ENCODE results near the gene ADCY4.

Gene ADCY4

GRCh38 chr14:24322672-24323071 lies 12.2 kb downstream of the ADCY4 start:
- TF ChIP-seq, protein P1, sequence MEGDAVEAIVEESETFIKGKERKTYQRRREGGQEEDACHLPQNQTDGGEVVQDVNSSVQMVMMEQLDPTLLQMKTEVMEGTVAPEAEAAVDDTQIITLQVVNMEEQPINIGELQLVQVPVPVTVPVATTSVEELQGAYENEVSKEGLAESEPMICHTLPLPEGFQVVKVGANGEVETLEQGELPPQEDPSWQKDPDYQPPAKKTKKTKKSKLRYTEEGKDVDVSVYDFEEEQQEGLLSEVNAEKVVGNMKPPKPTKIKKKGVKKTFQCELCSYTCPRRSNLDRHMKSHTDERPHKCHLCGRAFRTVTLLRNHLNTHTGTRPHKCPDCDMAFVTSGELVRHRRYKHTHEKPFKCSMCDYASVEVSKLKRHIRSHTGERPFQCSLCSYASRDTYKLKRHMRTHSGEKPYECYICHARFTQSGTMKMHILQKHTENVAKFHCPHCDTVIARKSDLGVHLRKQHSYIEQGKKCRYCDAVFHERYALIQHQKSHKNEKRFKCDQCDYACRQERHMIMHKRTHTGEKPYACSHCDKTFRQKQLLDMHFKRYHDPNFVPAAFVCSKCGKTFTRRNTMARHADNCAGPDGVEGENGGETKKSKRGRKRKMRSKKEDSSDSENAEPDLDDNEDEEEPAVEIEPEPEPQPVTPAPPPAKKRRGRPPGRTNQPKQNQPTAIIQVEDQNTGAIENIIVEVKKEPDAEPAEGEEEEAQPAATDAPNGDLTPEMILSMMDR (IDR thresholded peaks at IDR 0.05; ENCODE audit: low read depth, low read length) = no peak
- Histone ChIP-seq H3K27me3 (ENCODE audit: insufficient read depth, low read depth, severe bottlenecking) (no peaks in the 10 kb centered on the region), H3K36me3 (no peaks in the 10 kb centered on the region), H3K9me3 (ENCODE audit: severe bottlenecking) (no peaks in the 10 kb centered on the region), H3K4me3 (ENCODE audit: low read depth, low read length) (no peak overlapping the region), H3K27ac (no peak overlapping the region)
- DNase-seq = no peak

DNA sequence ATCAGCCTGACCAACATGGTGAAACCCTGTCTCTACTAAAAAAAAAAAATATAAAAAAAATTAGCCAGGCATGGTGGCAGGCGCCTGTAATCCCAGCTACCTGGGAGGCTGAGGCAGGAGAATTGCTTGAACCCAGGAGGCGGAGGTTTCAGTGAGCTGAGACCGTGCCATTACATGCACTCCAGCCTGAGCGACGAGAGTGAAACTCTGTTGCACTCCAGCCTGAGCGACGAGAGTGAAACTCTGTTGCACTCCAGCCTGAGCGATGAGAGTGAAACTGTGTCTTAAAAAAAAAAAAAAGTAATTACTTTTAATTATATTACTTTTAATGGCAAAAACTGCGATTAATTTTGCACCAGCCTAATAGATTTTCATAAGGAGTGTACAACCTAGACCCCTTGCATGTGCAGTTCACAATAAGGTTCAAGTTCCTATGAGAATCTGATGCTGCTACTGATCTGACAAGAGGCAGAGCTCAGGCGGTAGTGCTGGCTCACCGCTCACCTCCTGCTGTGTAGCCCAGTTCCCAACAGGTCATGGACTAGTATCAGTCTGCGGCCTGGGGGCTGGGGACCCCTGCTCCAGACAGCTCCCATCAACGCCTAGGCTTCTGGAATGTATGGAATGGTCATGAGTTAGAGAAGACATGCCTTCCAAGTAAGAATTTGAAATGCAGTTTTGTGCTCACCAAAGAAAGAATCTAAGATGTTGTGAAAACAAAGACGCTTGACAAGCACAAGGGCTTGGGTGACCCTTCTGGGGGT lies 13.5 kb downstream of the ADCY4 start:
- H3K27me3 ChIP-seq (ENCODE audit: insufficient read depth, low read depth, severe bottlenecking) = no peaks in the 10 kb centered on the region
- H3K36me3 ChIP-seq = no peaks in the 10 kb centered on the region
- no peak overlapping the region for H3K27ac ChIP-seq
- TF ChIP-seq, protein P1 (IDR thresholded peaks at IDR 0.05; ENCODE audit: low read depth, low read length) = no peak
- H3K9me3 ChIP-seq (ENCODE audit: severe bottlenecking) = no peaks in the 10 kb centered on the region
- H3K4me3 ChIP-seq (ENCODE audit: low read depth, low read length) = no peak overlapping the region
- DNase-seq = no peak

DNA sequence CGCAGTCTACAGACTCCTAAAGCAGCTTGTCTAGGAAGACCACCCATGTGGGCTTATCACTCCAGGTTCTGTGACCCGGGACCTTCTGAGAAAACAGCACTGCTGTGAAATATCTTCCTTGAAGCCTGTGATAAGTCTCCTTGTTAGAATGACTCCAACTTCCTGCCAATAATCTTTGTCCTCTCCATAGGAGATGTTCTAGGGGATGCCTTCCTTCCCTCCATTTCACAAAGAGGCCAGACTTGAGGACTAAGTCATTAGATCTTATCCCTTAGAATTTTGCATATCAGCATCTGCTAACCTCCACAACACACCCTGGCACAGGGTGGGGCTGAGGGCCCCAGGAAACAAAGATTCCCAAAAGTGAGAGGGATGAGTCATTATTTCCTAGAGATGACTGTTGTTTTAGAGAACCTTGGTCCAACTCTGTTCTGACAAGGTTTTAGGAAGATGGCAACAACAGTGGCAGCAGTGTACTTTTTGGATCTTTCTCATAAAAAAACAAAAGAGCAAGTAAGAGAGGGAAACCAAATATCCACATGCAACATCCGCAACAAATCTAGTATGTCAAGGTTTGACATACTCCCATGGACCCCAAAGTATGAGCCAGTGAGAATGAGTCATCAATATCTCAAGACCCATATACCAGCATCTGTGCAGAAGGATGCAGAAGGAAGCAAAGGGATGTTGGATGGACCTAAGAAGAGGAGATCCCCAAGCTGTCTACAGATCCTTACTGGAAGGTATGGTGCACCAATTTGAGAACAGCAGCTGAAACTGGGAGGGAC lies 17.5 kb downstream of the ADCY4 start:
- Histone ChIP-seq H3K27ac (no peak overlapping the region), H3K4me3 (ENCODE audit: low read depth, low read length) (no peak overlapping the region), H3K27me3 (ENCODE audit: insufficient read depth, low read depth, severe bottlenecking) (no peaks in the 10 kb centered on the region), H3K9me3 (ENCODE audit: severe bottlenecking) (no peaks in the 10 kb centered on the region), H3K36me3 (no peaks in the 10 kb centered on the region)
- TF ChIP-seq, protein P1 (IDR thresholded peaks at IDR 0.05; ENCODE audit: low read depth, low read length) = no peak
- DNase-seq = no peak

DNA sequence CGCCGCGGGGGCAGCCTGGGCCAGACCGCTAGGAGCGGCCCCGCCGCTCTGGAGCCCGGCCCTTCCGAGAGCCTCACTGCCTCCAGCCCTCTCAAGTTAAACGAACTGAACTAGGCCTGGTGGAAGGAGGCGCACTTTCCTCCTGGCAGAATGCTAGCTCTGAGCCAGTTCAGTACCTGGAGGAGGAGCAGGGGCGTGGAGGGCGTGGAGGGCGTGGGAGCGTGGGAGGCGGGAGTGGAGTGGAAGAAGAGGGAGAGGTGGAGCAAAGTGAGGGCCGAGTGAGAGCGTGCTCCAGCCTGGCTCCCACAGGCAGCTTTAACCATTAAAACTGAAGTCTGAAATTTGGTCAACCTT lies 18.3 kb downstream of the ADCY4 start:
- Histone ChIP-seq H3K27me3 (ENCODE audit: insufficient read depth, low read depth, severe bottlenecking) (no peaks in the 10 kb centered on the region), H3K27ac (no peak overlapping the region), H3K9me3 (ENCODE audit: severe bottlenecking) (no peaks in the 10 kb centered on the region), H3K36me3 (no peaks in the 10 kb centered on the region; the same call in 1 of the 2 replicates), H3K4me3 (ENCODE audit: low read depth, low read length) (no peak overlapping the region)
- no peak for DNase-seq
- TF ChIP-seq, protein P1 (IDR thresholded peaks at IDR 0.05; ENCODE audit: low read depth, low read length) = no peak

- H3K27ac ChIP-seq = no peak overlapping the region
- no peaks in the 10 kb centered on the region for H3K27me3 ChIP-seq (ENCODE audit: insufficient read depth, low read depth, severe bottlenecking)
- TF ChIP-seq, protein P1 (IDR thresholded peaks at IDR 0.05; ENCODE audit: low read depth, low read length) = no peak
- H3K4me3 ChIP-seq (ENCODE audit: low read depth, low read length) = no peak overlapping the region
- H3K36me3 ChIP-seq = no peaks in the 10 kb centered on the region; the same call in 1 of the 2 replicates
- H3K9me3 ChIP-seq (ENCODE audit: severe bottlenecking) = no peaks in the 10 kb centered on the region
- no peak for DNase-seq
Measured at GRCh38 chr14:24315807-24316596, 18.9 kb downstream of the ADCY4 start.

Data from WERI-Rb-1 (cell line).